Kidney capillary endothelial cell (primary cell): ENCODE measurements around the gene PHC2.
A peak's percentile ranks its signal among the peaks of the same experiment; 100 is the strongest.
"Not testable (repeated sequence)": the region's sequence is repeated elsewhere in the genome, so short reads cannot be mapped to it uniquely, and the experiment has no call there.

ENCODE experiments used
- DNase-seq: peaks from one replicate; pipeline ENCODE4 v3.0.0-alpha.2; 2018; ENCODE audit warnings: low spot score

Gene PHC2

DNA sequence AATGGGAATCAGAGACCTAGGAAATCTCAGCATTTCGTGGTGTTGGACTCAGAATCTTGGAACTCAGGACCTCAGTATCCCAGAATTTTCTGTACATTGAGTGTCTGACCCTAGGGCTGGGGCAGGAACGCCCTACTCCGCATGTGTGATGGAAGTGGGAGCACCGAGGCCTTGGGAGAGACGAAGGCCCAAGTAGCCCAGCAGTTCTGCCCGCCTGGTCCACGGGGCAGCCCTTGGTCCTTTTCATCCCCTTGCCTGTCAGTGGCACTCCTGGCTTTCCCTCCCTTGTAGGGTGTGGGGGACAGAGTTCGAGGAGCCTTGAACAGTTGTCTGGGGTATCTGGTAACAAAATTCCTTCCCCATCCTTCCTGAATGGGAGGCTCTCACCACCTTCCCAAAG lies 120.2 kb downstream of the PHC2 start:
- DNase-seq, result no peak

DNA sequence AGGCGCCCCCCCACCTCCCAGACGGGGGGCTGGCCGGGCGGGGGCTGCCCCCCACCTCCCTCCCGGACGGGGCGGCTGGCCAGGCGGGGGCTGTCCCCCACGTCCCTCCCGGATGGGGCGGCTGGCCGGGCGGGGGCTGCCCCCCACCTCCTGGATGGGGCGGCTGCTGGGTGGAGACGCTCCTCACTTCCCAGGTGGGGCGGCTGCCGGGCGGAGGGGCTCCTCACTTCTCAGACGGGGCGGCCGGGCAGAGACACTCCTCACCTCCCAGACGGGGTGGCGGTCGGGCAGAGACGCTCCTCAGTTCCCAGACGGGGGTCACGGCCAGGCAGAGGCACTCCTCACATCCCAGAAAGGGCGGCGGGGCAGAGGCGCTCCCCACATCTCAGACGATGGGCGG lies 121.5 kb downstream of the PHC2 start:
- not testable (repeated sequence) for DNase-seq

DNA sequence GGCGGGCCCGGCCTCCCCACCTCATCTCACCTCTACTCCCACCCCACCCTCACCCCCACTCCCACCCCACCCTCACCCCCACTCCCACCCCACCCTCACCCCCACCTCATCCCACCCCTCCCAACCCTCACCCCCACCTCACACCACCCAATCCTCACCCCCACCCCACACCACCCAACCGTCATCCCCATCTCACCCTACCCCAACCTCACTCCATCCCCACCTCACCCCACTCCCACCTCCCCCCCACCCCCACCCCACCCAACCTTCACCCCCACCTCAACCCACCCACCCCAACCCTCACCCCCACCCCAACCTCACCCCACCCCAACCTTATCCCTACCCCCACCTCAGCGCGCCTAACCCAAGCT lies 123.4 kb downstream of the PHC2 start:
- DNase-seq, result no peak

DNA sequence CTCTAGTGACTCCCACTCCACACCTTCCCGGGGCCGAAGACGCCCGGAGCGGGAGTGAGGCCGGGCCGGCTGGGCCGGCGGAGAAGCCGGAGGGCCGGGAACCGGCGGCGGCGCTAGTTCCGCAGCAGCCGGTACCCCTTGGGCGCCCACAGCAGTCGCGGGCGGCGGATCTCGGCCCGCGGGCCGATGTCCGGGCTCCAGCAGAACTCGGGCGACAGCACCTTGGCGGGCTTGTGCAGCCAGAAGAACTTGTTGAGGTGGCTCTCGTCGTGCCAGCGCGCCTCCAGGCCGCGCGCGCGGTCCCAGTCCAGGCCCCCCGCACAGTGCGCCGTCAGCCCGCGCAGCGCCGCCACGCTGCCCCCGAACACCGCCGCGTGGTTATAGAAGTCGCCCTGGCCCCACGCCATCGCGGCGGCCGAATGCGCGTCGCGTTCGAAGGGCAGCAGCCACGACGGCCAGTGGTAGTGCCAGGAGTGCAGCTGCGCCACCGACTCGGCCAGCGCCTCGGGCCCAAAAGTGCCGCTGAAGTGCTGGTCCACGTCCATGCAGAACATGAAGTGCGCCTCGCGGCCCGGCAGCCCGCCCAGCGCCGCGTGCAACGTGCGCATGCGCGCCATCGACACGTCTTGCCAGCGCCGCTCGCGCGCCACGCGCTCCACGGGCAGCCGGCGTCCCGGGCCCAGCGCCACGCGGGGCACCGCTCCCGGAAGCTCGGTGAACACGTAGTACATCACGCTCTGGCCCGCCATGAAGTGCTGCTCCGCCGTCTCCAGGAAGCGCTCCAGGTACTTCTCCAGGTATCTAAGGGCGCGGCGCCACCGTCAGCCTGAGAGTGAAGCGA lies 124.0 kb downstream of the PHC2 start:
- no peak for DNase-seq

DNA sequence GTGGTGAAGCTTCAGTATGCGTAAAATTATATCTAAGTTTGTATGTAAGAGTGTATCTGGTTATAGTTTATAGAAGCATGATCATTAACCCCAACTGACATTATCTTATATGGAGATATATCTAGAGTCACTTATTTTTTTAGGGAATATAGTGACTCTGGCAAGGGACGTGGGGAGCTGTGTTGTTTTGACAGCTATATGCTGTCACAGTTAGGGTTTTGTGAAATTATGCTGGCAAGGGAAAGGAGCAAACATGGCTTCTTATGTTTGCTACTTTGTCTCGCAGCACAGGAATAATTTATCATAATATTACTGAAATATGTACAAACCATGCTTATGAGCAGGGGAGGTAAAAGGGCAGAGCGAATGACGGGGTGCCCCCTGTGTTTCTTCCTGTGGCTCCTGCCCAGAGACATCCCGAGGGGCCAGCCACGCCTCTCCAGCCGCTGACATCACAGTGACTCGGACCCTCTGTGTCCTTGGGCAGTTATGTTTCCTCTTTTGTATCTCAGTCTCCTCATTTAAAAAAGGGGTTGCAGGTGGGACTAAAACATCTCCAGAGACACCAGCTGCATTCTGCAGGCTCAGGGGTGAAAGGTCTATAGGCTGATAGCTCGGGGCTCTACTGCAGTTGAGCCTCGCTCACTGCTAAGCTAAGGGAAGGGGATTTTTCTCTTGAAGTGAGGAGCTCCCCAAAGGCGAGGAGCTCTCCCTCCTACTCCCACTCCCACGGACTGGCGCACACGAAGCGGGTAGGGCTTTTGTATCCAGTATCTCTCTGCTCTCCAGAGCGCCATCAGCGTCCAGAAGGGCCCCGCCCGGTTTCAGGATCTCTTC lies 124.9 kb downstream of the PHC2 start:
- DNase-seq, result no peak

DNA sequence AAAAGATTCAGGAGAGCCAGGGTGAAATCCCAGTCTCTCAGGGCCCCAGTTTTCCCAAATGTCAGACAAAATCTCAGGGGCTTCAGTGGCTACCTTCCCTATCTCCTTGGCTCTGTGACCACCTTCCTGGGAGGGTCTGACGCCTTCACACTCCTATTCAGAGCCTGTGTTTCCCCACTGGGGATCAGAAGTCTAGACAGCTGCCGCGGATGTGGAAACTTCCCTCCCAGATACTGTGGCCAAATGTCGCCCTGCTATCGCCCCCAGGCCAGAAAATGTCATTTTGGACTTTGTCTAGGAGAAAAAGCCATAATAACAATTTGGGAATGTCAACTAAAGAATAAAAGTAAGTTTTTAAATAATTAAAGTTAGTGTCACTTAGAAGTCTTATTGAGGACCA lies 125.9 kb downstream of the PHC2 start:
- DNase-seq, result no peak

DNA sequence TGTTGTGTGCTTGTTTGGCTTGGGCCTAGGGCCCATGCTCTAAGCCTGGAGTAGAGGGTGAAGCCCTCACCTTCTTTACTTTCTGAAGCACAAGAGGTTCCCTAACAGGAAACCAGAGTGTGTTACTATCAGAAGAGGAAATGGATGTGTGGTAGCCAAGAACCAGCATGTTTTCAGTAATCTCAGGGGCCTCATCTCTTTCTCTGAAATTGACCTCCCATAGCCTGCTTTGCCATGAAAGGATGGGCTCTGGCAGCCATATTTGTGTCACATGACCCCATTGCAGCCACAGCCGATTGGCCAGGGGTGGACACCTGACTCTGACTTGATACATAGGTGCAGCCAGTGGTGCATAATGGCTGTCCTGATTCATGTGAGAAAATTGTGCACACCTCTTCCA lies 128.6 kb downstream of the PHC2 start:
- DNase-seq, result no peak

DNA sequence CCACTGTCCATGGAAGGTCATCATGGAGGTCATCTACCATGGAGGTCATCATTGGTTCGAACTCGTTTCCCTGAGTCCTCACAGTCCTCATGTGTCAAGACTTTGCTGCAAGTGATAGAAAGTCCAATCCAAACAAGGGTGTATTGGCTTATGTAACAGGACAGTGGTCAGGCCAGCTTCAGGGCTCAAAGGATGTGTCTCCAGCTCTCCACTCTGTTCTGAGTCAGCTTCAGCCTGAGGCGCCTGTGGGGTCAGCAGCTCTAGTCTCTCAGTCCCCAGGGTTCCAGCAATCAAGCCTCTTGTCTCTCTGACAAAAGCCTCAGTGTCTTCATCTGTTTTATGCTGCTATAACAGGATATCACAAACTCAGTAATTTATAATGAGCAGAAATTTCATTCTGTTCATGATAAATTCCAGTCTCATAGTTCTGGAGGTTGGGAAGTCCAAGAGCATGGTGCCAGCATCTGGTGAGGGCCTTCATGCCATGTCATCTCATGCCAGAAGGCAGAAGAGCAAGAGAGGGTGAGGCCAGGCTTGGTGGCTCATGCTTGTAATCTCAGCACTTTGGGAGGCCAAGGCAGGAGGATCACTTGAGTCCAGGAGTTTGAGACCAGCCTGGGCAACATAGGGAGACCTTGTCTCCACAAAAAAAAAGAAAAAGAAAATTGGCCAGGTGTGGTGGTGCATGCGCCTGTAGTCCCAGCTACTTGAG lies 129.5 kb downstream of the PHC2 start:
- DNase-seq, result no peak

DNA sequence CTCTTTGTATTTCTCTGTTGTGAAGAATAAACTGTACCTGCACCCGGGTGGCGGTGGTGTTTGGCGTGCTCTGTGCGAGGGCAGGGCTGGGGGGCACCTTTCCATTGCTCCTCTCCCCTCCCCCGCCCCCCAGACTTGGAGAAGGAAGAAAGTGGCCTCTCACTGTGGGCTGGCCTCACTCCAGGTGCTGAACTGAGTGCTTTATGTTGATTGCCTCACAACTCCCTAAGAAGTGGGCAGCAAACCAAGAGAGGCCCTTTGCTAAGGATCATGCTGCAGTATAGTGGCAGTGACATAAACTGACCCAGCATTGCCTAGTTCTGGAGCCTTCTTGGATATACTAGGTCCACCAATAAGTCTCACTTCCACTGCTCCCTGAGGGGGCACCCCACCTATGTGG lies 130.2 kb downstream of the PHC2 start:
- DNase-seq, result no peak

DNA sequence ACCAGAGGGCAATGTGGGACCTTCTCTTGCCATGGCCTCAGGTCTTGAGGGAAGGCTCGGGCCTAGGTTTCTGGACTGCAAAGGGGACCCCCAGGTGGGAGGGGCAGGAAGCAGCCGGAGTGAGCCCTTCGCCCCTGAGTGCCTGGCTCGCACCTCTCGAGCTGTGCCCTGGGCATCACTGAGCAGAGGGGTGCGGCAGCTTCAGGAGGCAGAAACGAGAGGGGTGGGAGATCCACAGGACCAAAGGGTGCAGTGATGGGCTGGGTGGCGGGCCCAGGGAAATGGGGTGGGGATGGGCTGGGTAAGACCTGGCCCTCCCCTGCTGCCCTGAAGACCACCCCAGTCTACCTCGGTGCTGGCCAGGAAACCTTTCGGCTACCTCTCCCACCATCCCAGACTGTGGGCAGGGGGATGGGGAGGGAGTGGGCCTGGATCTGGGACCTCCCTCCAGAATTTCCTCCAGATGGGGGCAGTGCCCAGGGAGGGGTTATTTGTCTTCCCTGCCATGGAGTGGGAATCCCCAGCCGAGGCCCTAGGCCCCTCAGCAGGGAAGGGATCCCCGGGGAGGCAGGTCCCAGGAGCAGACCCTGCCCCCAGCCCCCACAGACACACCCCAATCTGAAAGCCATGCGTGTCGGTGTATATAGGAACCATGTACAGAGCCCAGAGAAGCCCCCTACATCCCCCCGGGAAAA lies 131.3 kb downstream of the PHC2 start:
- no peak for DNase-seq

DNA sequence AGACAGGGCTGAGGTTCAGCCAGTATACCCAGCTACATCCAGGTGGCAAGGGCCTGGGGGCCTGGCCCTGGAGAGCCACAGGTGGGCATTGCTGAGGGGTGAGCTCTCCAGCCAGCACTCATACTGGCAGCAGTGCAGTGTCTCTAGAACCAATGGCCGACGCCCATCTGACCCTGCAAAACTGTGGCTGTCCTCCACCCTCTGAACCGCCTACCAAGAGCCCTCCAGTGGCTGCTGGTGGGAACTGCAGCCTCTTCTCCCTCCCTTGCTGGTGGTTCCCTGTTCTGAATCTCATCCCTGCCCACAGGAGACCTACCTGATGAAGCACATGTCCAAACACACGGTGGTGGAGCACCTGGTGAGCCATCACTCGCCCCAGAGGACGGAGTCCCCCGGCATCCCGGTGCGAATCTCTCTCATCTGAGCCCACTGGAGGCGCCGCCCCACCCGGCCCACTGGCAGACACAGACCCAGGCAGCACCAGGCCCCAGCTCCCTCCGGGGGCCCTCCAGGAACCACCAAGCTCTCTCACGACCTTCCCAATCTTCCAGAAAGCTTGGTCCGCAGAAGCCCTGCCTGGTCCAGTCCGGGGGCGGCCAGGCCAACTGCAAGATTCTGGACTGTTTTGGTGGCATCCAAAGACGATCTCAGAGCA lies 132.1 kb downstream of the PHC2 start:
- DNase-seq, result peak; percentile 69

DNA sequence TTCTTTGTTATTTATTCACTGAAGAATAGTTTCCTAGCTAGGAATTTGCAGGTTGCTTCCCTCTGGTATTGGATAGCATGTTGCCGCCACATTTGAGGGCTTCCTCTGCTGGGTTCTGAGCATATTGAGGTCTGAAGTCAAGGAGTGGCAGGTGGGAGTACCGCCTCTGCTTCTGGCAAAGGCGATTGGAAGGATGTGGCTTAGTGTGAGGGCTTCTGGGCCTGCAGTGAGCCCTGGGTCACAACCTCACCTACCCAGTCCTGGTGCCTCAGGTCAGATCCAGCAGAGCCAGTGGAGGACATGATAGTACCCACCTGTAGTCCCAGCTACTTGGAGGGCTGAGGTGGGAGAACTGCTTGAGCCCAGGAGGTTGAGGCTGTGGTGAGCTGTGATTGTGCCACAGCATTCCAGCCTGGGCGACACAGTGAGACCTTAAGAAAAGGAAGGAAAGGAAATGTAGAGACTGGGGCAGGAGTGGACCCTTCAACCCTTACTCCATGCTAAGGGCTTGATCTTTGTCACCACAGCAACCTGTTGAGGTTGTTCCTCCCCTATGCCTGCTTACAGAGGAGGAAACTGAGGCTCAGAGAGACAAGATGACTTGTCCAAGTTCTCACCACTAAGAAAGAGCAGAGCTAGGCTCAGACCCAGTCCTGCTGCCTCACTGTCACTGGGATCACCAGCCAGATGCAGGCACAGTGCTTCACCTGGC lies 132.8 kb downstream of the PHC2 start:
- DNase-seq, result no peak

DNA sequence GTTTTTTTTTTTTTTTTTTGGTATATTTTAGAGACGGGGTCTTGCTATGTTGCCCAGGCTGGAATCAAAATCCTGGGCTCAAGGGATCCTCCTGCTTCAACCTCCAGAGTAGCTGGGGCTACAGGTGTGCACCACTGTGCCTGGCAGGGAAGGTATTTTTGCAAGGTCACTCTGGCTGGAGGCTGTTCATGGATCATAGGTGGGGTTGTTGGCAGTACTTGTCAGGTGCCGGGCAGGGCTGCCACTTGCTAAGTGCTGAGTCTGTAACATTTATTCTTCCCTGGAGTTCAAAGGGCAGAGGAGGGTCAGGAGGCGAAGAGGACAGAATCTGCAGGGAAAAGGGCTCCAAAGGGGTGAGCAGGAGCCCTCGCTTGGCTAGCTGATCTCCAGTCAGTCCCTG lies 134.1 kb downstream of the PHC2 start:
- DNase-seq, result no peak

DNA sequence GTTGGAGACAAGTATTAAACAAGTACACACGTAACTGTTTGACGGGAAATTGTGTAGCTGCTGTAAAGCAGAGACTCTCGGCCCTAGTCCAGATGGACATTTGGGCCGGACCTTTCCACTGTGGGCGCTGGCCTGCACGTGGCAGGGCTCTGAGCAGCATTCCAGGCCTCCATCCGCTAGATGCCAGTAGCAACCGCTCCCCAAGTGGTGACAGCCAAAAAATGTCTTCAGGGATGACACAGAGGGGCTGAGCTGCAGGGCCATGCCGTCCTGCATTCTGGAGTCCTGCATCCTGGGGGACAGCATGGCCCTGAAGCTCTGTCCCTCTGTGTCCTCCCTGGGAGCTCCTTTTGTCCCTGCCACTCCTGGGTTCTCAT lies 134.8 kb downstream of the PHC2 start:
- DNase-seq, result no peak

DNA sequence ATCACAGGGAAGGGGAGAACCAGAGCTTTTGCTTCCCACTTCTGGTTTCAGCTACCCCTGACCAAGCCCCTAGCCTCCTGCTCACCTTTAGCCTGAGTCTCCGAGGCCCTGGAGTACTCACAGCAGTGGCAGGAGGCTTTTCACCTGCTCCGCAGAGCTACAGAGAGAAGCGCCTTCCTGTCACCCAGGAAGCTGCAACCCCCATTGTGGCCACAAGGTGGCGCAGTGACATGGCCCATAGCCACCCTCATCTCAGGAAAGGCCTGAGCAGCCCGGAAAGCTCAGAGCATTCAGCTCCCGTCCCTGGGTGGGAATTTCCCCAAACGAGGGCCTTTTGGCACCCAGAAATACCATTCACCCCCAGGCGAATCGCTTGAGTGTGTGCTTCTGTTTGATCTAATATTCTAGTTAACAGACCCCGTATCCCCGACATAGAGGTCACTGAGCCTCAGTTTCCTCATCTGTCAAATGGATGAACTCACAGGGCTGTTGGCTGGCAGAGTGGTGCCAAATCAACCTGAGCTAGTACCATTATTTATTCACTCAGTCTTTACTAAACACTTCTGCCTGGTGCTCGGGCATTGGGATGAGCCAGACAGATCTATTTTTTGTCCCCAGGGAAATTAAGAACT lies 135.3 kb downstream of the PHC2 start:
- peak; percentile 38 for DNase-seq

DNA sequence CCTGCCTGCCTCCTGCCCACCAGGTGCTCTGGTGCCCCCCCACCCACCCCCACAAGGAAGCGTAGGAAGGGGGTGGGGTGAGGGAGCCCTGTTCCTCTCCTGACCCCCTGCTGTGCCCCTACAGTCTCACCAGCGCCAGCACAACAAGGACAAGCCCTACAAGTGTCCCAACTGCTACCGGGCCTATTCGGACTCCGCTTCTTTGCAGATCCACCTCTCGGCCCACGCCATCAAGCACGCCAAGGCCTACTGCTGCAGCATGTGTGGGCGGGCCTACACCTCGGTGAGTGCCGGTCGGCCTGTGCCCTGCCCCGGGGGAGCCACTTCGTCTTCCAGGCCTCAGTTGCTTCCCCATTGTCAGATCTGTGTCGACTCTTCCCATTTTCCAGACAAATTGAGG lies 135.9 kb downstream of the PHC2 start:
- DNase-seq, result no peak

DNA sequence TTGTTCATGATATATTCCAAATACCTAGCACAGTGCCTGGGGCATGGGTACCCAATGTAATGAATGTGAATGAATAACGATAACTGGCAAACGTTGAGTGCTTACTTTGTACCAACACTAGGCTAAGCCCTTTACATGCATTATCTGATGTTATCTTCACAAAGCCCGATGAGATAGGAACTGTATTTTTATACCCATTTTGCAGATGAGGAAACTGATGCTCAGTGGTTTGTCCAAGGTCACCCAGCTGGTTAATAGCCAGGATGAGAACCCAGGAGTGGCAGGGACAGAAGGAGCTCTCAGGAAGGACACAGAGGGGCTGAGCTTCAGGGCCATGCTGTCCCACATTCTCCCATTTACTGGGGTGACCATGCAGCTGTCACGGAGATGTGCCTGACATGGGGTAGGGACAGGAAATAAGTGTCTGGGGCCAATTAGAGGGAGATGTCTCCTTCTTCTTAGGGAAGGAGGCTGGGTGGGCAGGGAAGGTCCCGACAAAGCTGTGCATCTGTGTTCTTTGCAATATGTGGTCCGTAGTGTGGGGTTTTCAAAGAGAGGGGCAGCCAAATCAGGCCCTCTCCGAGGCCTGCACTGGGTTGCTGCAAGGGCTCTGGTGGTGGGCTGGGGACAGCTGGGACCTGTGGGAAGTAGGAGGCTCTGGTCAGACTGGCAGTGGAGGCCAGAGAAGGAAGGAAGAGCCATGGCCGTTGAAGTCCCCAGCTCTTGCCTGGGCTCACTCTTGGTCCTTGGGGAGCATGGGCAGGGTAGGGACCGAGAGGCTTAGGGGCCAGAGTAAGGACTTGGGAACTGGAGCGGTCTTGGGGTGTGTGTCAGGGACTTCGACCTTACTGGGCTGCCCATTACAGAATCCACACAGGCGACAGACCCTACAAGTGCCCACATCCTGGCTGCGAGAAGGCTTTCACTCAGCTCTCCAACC lies 136.6 kb downstream of the PHC2 start:
- DNase-seq, result no peak

DNA sequence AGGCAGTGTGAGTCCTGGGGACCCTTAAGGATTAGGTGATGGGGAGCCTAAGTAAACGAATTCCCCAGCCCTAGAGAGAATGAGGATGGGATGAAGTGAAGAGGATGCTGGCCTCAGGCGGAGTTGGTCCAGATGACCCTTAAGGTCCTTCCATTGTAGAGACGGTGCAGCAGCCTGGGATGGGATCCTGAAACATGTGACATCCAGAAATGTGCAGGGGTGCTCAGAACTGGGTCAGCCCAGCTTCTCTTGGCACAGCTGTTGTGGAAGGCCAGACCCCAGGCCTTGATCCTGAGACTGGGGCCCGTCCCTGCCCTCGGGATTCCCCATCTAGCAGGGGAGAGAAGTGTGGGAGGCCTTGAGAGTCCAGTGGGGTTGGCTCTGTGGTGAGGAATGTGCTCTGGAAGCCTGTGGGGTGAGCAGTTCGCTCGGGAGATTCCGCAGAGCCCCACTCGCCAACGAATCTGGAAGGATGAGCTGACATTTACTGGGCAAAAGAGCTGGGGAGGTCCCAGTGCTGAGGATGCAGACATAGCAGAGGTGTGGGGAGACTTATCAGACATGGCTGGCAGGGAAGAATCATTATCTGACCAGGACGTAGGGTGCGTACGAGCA lies 138.1 kb downstream of the PHC2 start:
- DNase-seq, result no peak

DNA sequence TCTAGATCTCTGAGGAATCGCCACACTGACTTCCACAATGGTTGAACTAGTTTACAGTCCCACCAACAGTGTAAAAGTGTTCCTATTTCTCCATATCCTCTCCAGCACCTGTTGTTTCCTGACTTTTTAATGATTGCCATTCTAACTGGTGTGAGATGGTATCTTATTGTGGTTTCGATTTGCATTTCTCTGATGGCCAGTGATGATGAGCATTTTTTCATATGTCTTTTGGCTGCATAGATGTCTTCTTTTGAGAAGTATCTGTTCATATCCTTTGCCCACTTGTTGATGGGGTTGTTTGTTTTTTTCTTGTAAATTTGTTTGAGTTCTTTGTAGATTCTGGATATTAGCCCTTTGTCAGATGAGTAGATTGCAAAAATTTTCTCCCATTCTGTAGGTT lies 140.3 kb downstream of the PHC2 start:
- not testable (repeated sequence) for DNase-seq
